H1 (cell line): Measurements from ENCODE around the gene SNURF. TPM values are rescaled to one million over a fixed set of nuclear protein-coding genes. Genes with fewer than 3 reads are reported as not detected.

ENCODE experiments used
- CBX8 ChIP-seq: fragments of 300-800, 300-1000 bp; sonication (generic); IDR thresholded peaks from 2 replicates; pipeline ENCODE4 v1.7.1; 2016; ENCODE audit warnings: low read depth, low read length, borderline replicate concordance
- CTBP2 ChIP-seq: IDR thresholded peaks from 2 replicates; pipeline ENCODE4 v1.7.0; 2011; ENCODE audit warnings: borderline replicate concordance, mild to moderate bottlenecking, moderate library complexity, mixed read lengths, low read length; ENCODE audit not compliant: insufficient read depth, insufficient read length
- EP300 ChIP-seq, 2 experiments: IDR thresholded peaks; 1 replicate in 1 of 2; 2 replicates in 1 of 2; pipeline ENCODE4 v1.6.1; 2011 to 2012; ENCODE audit warnings: low read depth in 2 of 2, low read length in 2 of 2, mild to moderate bottlenecking in 2 of 2, borderline replicate concordance in 1 of 2, inconsistent platforms in 1 of 2, moderate library complexity in 1 of 2
- SIX5 ChIP-seq: IDR thresholded peaks from 2 replicates; pipeline ENCODE4 v1.6.1; 2011; ENCODE audit warnings: mild to moderate bottlenecking, low read depth, low read length
- TEAD4 ChIP-seq: IDR thresholded peaks from 2 replicates; pipeline ENCODE4 v1.6.1; 2012; ENCODE audit warnings: low read depth, low read length, inconsistent platforms, mixed read lengths
- polyA plus RNA-seq, 7 experiments: library from polyadenylated mRNA; depleted of rRNA in 3 of 7; stranded (reverse) in 5 of 7; unstranded in 2 of 7; fragments of >200 nt in 5 of 7; fragments of 200-250 nt in 2 of 7; gene quantifications; 1 replicate in 5 of 7; 2 replicates in 1 of 7; 4 replicates in 1 of 7; pipeline versions ENCODE4 v1.2.1 to v1.2.3, GENCODE V29; 2011 to 2013; ENCODE audit warnings: missing spikeins in 2 of 7, mixed read lengths in 2 of 7
- total RNA-seq: library from RNA; stranded (reverse); fragmentation: NEBNext Ultra II Directional; extraction: Animal tissue kit (Norgen Biotek cat#: 25700); gene quantifications from 2 replicates; pipeline ENCODE4 v1.2.1, GENCODE V29; 2021

Gene SNURF
- total and polyA plus RNA-seq, 2 of the 8 experiments (the other 6 are each of a cell fraction or from before 2014, with no cell fraction given), result 9.9 to 76.5 TPM

- TF ChIP-seq CBX8, result no peak
- no peak for TF ChIP-seq TEAD4
- no peak for TF ChIP-seq SIX5
- TF ChIP-seq CTBP2, result no peak
- no peak for TF ChIP-seq EP300 (IDR thresholded peaks at IDR 0.05; ENCODE audit: borderline replicate concordance in 1 of 2, low read depth in 2 of 2, low read length in 2 of 2)
Measured at GRCh38 chr15:24966364-24967103, 11.7 kb downstream of the SNURF start (continued).
